ENCODE measurements around the gene SLC38A4.

Gene SLC38A4

GRCh38 chr12:46814143-46814542 lies 11.7 kb downstream of the SLC38A4 start:
- DNase-seq (ENCODE audit: low read depth), result no peak

GRCh38 chr12:46811185-46811584 lies 14.6 kb downstream of the SLC38A4 start:
- DNase-seq (ENCODE audit: low read depth), result no peak

- DNase-seq (ENCODE audit: low read depth), result no peak
Measured at GRCh38 chr12:46808955-46809697, 16.7 kb downstream of the SLC38A4 start.

- DNase-seq (ENCODE audit: low read depth), result no peak
Measured at GRCh38 chr12:46808317-46808716, 17.5 kb downstream of the SLC38A4 start.

- no peak for DNase-seq (ENCODE audit: low read depth)
Measured at GRCh38 chr12:46804054-46804453, 21.7 kb downstream of the SLC38A4 start.

- DNase-seq (ENCODE audit: low read depth), result no peak
Measured at GRCh38 chr12:46803517-46803916, 22.3 kb downstream of the SLC38A4 start.

- no peak for DNase-seq (ENCODE audit: low read depth)
Measured at GRCh38 chr12:46801293-46801692, 24.5 kb downstream of the SLC38A4 start.

- DNase-seq (ENCODE audit: low read depth), result no peak
Measured at GRCh38 chr12:46800160-46800559, 25.6 kb downstream of the SLC38A4 start.

- DNase-seq (ENCODE audit: low read depth), result no peak
Measured at GRCh38 chr12:46798648-46799047, 27.1 kb downstream of the SLC38A4 start.

- DNase-seq (ENCODE audit: low read depth), result no peak
Measured at GRCh38 chr12:46798056-46798455, 27.7 kb downstream of the SLC38A4 start.

- no peak for DNase-seq (ENCODE audit: low read depth)
Measured at GRCh38 chr12:46795988-46796387, 29.8 kb downstream of the SLC38A4 start.

- DNase-seq (ENCODE audit: low read depth), result no peak
Measured at GRCh38 chr12:46794593-46795190, 31.1 kb downstream of the SLC38A4 start.

GRCh38 chr12:46792925-46793324 lies 32.9 kb downstream of the SLC38A4 start:
- no peak for DNase-seq (ENCODE audit: low read depth)

GRCh38 chr12:46790066-46790465 lies 35.7 kb downstream of the SLC38A4 start:
- no peak for DNase-seq (ENCODE audit: low read depth)

GRCh38 chr12:46788072-46788887 lies 37.5 kb downstream of the SLC38A4 start:
- DNase-seq (ENCODE audit: low read depth), result no peak

GRCh38 chr12:46787496-46788055 lies 38.2 kb downstream of the SLC38A4 start:
- no peak for DNase-seq (ENCODE audit: low read depth)

GRCh38 chr12:46786774-46787173 lies 39.0 kb downstream of the SLC38A4 start:
- DNase-seq (ENCODE audit: low read depth), result peak; percentile 77

- DNase-seq (ENCODE audit: low read depth), result no peak
Measured at GRCh38 chr12:46785382-46785781, 40.4 kb downstream of the SLC38A4 start.

- no peak for DNase-seq (ENCODE audit: low read depth)
Measured at GRCh38 chr12:46783871-46784270, 41.9 kb downstream of the SLC38A4 start.

GRCh38 chr12:46779879-46780278 lies 45.9 kb downstream of the SLC38A4 start:
- DNase-seq (ENCODE audit: low read depth), result no peak

- no peak for DNase-seq (ENCODE audit: low read depth)
Measured at GRCh38 chr12:46779063-46779462, 46.7 kb downstream of the SLC38A4 start.

- DNase-seq (ENCODE audit: low read depth), result no peak
Measured at GRCh38 chr12:46778415-46778814, 47.4 kb downstream of the SLC38A4 start.

- DNase-seq (ENCODE audit: low read depth), result no peak
Measured at GRCh38 chr12:46777587-46777986, 48.2 kb downstream of the SLC38A4 start.
